HG03378 (cell line): ENCODE results near the gene TYK2.
"Not testable (repeated sequence)": the region's sequence is repeated elsewhere in the genome, so short reads cannot be mapped to it uniquely, and the experiment has no call there.

Experiments used
- ATAC-seq: cut with Tn5 transposase; IDR thresholded peaks from one replicate; pipeline ENCODE4 v1.9.1; 2021; ENCODE audit warnings: mild to moderate bottlenecking, moderate library complexity; ENCODE audit not compliant: unreplicated experiment

The TYK2 gene

GRCh38 chr19:10380313-10381102 lies at the start of gene TYK2:
Gene TYK2 (minus strand): TSS chr19:10380572. CDS start chr19:10378406, 2,166 bp downstream.
- peak; percentile 80 for ATAC-seq

DNA sequence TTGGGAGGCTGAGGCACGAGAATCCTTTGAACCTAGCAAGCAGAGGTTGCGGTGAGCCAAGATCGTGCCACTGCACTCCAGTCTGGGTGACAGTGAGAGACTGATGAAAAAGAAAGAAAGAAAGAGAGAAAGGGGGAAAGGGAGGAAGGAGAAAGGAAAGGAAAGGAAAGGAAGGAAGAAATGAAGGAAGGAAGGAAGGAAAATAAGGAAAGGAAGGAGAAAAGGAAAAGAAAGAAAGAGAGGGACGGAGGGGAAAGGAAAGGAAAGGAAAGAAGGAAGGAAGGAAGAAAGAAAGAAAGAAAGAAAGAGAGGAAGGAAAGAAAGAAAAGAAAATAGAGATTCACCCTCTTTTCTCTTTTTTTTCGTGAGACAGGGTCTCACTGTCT lies 48.6 kb upstream of the TYK2 start:
- no peak for ATAC-seq

- ATAC-seq: no peak
These were observed 46.8 kb upstream of the TYK2 start for GRCh38 chr19:10427169-10427568.

DNA sequence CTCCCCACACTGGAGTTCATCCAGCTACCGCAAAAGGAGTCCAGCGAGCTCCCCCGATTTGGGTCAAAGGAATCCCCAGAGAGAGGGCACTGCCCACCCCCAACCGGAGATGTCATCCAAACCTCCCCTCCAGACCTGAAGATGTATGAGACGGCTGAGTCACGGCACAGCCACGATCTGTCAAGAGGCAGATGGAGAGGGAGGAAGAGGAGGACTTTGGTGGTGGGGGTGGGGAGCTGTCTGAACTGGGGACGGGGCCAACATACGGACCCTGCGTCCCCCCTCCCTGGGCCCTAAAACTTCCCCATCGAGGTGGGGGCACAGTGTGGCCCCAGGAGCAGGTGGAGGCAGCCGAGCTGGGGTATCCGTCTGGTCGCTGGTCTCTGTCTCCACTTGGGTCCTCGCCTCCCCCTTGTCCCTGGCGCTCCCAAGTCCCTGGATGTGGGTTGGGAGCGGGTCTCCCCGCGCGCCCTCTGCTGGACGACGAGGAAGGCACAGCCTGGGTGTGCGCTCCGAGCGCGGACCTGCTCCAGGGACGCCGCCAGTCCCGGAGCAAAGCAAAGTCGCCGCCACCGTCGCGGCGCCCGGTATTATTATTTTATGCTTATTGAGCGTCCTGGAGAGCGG lies 43.8 kb upstream of the TYK2 start:
- no peak for ATAC-seq

DNA sequence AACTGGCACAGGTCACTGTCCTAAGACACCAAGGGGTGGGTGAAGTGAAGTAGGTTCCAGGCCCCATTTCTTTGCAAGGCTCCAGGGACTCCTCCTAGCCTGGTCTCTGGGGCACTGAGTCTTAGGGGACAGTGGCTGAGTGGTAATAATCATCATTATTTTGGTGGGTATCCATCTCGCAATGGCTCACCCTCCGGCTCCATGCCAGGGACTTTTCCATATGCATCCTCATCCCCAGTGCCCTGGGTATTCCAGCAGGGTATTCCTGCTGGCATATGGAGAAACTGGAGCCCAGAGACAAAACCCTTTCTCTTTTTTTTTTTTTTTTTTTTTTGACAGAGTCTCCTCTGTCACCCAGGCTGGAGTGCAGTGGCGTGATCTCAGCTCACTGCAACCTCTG lies 42.5 kb upstream of the TYK2 start:
- no peak for ATAC-seq

GRCh38 chr19:10422046-10422461 lies 41.7 kb upstream of the TYK2 start:
- no peak for ATAC-seq

DNA sequence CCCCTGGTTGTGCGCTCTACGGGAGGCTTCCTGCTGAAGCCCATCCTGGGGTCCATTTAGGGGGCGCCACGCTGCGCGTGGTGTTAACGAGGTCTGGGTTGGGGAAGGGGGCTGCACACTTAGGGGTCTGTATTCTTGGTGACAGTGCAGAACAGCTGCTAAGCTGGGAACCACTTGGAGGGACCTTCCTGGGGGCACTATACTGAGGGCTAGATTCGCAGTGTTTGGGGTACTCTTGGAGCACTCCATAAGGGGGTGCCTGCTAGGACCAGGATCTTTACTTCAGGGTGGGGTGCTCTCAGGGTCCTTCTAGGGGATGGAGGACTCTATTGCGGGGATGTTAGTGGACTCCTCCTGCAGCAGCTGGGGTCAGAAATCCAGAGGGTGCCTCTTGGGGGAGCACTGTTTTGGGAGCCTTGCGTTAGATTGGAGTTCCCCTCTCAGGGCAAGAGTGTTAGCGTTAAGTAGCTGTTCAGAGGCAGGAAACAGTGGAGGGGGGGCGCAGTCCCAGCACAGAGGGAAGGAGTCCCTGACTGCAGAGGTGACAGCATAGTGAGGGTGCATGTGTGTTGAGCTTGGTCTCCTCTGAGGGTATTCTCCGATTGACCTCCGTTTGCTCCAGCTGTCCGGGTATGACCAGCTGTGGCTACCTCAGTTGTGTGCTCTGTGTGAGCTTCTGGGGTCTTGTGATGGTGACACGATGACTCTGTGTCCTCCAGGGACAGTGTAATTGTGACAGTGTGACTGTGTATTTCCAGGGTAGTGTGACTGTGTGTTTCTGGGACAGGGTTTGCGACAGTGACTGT lies 41.1 kb upstream of the TYK2 start:
- no peak for ATAC-seq

- no peak for ATAC-seq
These were observed 40.3 kb upstream of the TYK2 start, which contains the start of gene PDE4A for GRCh38 chr19:10420444-10421239. Gene PDE4A (plus strand): TSS chr19:10420538. CDS start chr19:10420765, 227 bp downstream.

DNA sequence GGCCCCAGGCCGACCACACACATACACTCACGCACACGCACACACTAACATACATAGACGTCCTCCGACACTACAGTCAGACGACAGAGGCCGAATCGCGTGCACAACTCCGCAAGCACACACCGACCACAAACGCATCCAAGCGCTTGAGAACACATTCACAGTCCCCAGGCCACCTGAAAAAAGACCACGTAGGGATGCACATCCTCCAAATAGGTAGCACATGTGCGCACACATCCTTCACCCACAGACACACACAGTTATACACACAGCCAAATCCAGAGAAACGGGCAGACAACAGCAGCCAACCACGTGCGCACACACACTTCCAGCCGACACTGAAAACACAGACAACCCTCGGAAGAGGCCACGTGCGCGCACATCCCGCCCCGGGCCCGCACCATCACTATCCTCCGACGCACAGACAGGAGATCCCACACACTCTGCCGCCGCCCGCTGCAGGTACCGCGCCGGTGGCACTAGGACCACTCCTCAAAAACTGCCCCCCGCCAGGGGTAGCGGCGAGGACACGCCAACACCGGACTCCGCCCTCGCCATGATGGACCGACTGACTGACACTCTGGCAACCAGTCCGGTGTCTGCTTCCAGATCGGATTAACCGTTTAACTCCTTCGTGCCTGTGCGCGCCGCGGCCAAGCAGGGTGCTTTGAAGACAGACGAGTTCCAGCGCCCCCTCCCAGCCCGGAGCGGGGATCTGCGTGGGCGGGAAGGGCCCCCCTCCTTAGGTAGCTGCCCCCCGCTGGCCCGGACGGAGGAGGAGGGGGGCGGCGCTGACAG lies 39.5 kb upstream of the TYK2 start:
- no peak for ATAC-seq

DNA sequence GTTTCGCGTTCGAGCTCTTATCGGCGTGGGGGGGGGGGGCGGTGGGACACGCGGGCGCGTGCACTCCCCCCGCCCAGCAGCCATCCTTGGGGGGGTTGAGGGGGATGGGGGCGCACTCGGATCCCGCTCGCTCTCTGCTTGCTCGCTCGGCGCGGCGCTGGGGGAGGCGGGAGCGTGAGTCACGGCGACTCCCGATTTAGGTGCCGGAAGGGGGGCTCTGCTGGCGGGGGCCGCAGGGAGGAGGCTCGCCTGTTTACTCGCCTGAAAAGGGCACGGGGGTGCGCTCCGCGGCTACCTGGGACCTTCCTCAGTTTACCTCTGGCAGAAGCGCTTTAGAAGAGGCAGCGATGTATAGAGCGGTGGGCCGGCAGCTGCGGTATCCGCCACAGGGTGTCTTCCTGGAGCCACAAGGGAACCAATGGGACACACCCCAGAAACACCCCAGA lies 38.9 kb upstream of the TYK2 start:
- ATAC-seq: no peak

DNA sequence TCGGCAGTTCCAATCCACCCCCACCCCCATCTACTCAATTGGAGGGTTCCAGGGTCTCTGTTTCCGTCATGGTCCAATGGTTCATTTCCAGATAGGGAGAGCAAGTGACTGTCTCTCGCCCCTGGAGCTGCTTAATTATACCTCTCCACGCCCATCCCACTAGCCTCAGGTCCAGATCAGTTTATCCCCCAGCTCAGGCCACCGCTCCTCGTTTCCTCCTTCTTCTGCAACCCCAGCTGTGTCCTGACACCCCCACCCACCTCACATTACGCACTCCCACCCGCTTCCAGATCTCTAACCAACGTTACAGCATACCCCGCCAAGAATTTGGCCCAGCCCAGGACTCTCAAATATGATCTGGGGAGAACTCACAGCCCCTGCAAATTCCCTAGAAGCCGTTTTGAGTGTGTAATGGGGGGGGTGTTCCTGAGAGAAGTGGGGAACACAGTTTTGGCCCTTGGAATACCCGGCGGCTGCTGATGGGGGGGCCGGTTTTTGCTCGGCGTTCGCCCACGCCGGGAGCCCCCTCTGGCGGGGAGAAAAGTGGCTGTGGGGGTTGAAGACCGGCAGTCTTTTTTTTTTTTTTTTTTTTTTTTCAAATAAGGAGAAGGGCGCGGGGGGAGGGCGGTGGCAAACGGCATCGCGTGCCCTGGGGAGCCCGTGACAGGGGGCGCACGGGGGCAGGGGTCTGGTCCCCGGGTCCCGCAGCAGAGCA lies 38.3 kb upstream of the TYK2 start:
- ATAC-seq: no peak

DNA sequence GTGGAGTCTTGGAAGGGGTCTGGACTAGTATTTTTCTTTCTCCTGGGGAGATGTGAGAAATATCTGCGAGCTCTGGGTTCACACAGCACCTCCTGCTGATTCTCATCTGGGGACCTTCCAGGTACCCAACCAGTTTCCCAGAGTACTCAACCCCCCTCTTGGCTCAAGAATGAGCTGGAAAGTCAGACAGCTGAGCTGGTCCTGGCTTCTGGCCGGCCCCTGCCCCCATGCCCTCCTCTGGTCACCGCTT lies 37.8 kb upstream of the TYK2 start:
- ATAC-seq: no peak

- ATAC-seq: no peak
These were observed 37.3 kb upstream of the TYK2 start for GRCh38 chr19:10417541-10418234.

DNA sequence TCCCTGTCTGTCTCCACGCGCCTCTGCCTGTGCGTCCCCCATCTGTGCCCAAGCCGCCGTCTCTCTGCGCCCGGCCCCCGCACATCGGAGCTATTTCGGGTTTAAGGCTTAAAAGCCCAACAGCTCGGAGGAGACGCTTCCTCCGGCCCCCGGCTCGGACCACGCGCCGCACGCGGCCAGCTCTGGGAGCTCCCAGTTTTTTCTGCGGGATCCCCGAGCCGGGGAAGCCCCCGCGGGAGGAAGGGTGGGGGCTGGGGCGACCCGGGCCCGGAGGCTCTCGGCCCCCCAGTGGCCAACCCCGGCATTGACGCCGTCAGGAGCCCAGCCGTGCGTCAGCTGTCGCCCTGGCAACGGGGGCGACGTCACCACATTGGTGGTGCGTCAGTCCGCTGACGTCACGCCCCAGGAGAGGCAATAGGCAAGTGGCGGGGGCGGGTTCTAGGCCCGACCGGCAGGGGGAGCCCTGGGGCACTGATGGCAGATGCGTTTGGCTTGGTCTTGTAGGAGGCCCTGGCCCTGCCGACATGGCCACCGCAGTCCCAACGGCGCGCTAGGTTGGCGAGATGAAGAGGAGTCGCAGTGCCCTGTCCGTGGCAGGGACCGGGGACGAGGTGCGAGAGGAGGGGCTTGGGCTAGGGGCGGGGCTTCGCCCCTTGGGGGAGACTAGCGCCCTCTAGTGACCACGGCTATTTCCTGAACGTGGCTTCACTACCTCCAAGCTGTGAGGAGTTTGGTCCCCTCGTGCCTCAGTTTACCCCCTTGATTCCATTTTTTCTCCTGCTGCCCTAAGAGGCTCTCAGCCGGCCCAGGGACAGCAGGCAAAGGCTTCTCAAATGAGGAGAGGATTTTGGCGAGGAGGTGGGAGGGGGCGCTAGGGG lies 36.2 kb upstream of the TYK2 start:
- ATAC-seq: peak; percentile 39

DNA sequence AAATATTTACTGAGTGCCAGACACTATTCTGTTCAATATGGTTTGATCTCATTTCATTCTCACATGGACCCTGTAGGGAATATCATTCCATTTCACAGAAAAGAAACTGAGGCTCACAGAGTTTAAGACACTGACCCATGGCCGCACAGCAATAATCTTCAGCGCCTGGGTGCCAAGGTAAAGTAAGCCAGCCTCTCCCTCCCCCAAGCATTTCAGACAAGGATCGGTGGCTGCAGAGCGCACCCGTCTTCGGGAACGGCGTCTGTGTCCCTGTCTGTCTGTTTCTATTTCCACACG lies 35.7 kb upstream of the TYK2 start:
- ATAC-seq: no peak

- peak; percentile 56 for ATAC-seq
These were observed 32.0 kb upstream of the TYK2 start for GRCh38 chr19:10412257-10412977.

GRCh38 chr19:10411224-10411623 lies 30.9 kb upstream of the TYK2 start:
- not testable (repeated sequence) for ATAC-seq
